Measurements from ENCODE around the gene CARD11.
"Not testable (repeated sequence)": the region's sequence is repeated elsewhere in the genome, so short reads cannot be mapped to it uniquely, and the experiment has no call there.

CARD11 gene

DNA sequence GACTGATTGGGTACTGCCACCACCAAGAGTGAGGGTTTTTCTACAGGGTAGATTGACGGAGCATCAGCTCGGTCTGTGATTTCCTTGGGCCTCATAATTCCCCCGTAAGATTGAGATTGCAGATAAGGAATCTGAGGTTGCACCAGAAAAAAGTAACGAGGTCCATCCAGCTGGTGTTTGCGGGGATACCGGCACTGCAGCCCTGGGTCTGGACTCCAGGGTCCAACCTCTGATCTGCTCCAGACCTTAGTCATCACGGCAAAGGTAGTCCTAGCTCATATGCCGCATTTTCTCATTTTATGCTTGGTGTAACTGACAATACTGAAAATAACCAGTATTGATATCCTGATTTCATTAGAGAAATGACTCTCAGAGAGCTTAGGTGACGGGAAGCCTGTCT, 3.9 kb downstream of the CARD11 start:
- Histone ChIP-seq H3K4me3 (ENCODE audit: low read depth, low read length) (no peak overlapping the region), H3K27me3 (no peaks in the 10 kb centered on the region), H3K4me1 (no peaks in the 10 kb centered on the region), H3K9me3 (no peaks in the 10 kb centered on the region), H3K36me3 (no peaks in the 10 kb centered on the region)
- TF ChIP-seq CTCF (IDR thresholded peaks at IDR 0.05; ENCODE audit: low read depth, low read length): no peak
- no peak for DNase-seq

DNA sequence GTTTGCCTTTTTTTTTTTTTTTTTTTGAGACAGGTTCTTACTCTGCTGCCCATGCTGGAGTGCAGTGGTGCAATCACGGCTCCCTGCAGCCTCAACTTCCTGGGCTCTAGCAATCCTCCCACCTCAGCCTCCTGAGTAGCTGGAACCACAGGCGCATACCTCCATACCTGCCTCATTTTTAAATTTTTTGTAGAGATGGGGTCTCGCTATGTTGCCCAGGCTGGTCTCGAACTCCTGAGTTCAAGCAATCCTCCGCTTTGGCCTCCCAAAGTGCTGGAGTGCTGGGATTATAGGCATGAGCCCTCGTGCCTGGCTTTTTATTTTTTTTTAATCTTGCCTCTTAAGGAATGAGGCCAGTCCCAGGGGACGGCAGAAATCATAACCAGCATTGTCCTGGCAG, 5.7 kb downstream of the CARD11 start:
- not testable (repeated sequence) for DNase-seq; H3K4me3 ChIP-seq (ENCODE audit: low read depth, low read length); H3K36me3 ChIP-seq; H3K27me3 ChIP-seq; H3K4me1 ChIP-seq; H3K9me3 ChIP-seq

GRCh38 chr7:3037259-3037658, 6.4 kb downstream of the CARD11 start:
- no peak overlapping the region for H3K4me3 ChIP-seq (ENCODE audit: low read depth, low read length)
- TF ChIP-seq CTCF (IDR thresholded peaks at IDR 0.05; ENCODE audit: low read depth, low read length): no peak
- H3K9me3 ChIP-seq: no peaks in the 10 kb centered on the region
- no peaks in the 10 kb centered on the region for H3K27me3 ChIP-seq
- no peaks in the 10 kb centered on the region for H3K4me1 ChIP-seq
- no peak for DNase-seq
- no peaks in the 10 kb centered on the region for H3K36me3 ChIP-seq

DNA sequence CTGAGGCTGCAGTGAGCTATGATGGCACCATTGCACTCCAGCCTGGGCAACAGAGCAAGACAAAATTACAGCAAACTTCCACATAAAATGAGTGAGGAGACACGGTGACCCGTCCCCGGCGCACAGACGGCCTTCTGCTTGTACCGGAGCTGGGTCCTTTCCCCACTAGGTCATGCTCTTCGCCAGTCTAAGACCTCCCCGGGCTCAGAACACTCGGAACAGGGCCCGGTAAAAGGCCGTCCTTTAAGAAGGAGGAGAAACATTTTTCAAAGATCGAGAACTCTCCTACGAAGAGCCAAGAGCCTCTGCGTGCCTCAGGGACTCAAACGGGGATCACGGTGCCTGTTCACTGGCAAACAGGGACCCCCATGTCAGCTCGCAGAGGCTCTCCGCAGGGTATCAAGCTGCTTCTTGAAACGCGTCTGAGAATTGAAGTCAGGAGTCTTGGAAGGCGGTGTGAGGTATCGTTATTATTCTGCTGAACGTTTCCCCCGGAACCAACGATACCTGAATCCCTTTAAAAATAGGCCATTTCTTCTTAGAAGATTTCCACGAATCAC, 9.0 kb downstream of the CARD11 start:
- H3K27me3 ChIP-seq: no peaks in the 10 kb centered on the region
- no peak for DNase-seq
- no peaks in the 10 kb centered on the region for H3K4me1 ChIP-seq
- no peaks in the 10 kb centered on the region for H3K36me3 ChIP-seq
- no peaks in the 10 kb centered on the region for H3K9me3 ChIP-seq
- TF ChIP-seq CTCF (IDR thresholded peaks at IDR 0.05; ENCODE audit: low read depth, low read length): no peak
- no peak overlapping the region for H3K4me3 ChIP-seq (ENCODE audit: low read depth, low read length)

DNA sequence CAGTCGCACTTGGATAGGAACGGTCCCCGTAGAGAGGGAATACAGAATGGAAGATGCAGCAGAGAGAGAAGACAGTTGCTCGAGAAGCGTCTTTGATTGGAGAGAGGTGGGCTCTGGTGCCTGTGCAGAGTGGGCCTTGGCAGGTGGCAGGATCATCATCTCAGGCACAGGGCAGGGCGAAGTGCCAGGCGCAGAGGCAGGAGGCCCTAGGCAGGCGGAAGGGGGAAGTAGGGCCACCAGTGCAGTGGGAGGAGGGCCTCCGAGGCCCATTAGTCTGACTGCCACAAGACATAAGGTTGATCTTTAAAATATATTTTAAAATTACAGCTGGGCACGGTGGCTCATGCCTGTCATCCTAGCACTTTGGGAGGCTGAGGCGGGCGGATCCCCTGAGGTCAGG, 10.1 kb downstream of the CARD11 start:
- DNase-seq: no peak
- H3K4me1 ChIP-seq: no peaks in the 10 kb centered on the region
- H3K4me3 ChIP-seq (ENCODE audit: low read depth, low read length): no peak overlapping the region
- no peaks in the 10 kb centered on the region for H3K9me3 ChIP-seq
- H3K36me3 ChIP-seq: no peaks in the 10 kb centered on the region
- TF ChIP-seq CTCF (IDR thresholded peaks at IDR 0.05; ENCODE audit: low read depth, low read length): no peak
- H3K27me3 ChIP-seq: no peaks in the 10 kb centered on the region

GRCh38 chr7:3033136-3033535, 10.5 kb downstream of the CARD11 start:
- H3K4me3 ChIP-seq (ENCODE audit: low read depth, low read length): no peak overlapping the region
- no peaks in the 10 kb centered on the region for H3K9me3 ChIP-seq
- DNase-seq: no peak
- TF ChIP-seq CTCF (IDR thresholded peaks at IDR 0.05; ENCODE audit: low read depth, low read length): no peak
- no peaks in the 10 kb centered on the region for H3K4me1 ChIP-seq
- no peaks in the 10 kb centered on the region for H3K36me3 ChIP-seq
- no peaks in the 10 kb centered on the region for H3K27me3 ChIP-seq

DNA sequence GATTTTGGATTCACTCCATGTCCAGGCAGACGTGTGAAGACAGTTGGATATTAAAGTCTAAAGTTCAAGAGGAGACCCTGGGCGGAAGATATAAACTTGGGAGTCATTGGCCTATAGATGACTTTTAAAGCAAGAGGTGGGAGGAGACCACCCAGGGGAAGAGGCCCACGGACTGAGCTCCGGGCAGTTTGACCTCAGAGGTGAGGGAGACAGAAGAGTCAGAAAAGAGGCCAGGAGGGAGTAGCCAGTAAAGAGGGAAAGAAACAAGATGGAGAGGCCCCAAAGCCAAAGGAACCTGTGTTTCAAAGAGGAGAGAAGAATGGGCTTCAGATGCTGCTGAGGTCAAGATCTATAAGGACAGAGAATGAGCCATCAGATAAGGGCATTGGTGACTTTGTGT, 11.4 kb downstream of the CARD11 start:
- H3K4me1 ChIP-seq: no peaks in the 10 kb centered on the region
- H3K4me3 ChIP-seq (ENCODE audit: low read depth, low read length): no peak overlapping the region
- H3K36me3 ChIP-seq: no peaks in the 10 kb centered on the region
- H3K9me3 ChIP-seq: no peaks in the 10 kb centered on the region
- TF ChIP-seq CTCF (IDR thresholded peaks at IDR 0.05; ENCODE audit: low read depth, low read length): no peak
- DNase-seq: no peak
- H3K27me3 ChIP-seq: no peaks in the 10 kb centered on the region; the same call in 1 of the 2 replicates

Measured in BE2C (cell line).